Glomerular endothelial cell (primary cell): ENCODE results near the gene TIPIN. TPM values are rescaled to one million over a fixed set of nuclear protein-coding genes. Genes with fewer than 3 reads are reported as not detected.
A peak's percentile ranks its signal among the peaks of the same experiment; 100 is the strongest.
"Not testable (repeated sequence)": the region's sequence is repeated elsewhere in the genome, so short reads cannot be mapped to it uniquely, and the experiment has no call there.

ENCODE experiments used
- DNase-seq: peaks from one replicate; pipeline ENCODE4 v3.0.0-alpha.2; 2011; ENCODE audit warnings: low read depth, low spot score; ENCODE audit errors: extremely low read depth
- total RNA-seq: library from RNA; depleted of rRNA; stranded (reverse); fragments of >200 nt; gene quantifications from 2 replicates; pipeline ENCODE4 v1.2.3, GENCODE V29; 2015

Gene TIPIN
- total RNA-seq = 2.7 and 3.6 TPM in 2 replicates

GRCh38 chr15:66356359-66357236 lies at the start of gene TIPIN:
TSS of gene TIPIN (minus strand) at chr15:66356685. CDS start at chr15:66352947, 3,738 bp downstream.
- DNase-seq = peak; percentile 75

- peak; percentile 68 for DNase-seq
These were observed 49.1 kb upstream of the TIPIN start for GRCh38 chr15:66405615-66406014.

GRCh38 chr15:66405007-66405406 lies 48.5 kb upstream of the TIPIN start:
- no peak for DNase-seq

- DNase-seq = no peak
These were observed 48.0 kb upstream of the TIPIN start for GRCh38 chr15:66404532-66404931.

GRCh38 chr15:66404122-66404521 lies 47.6 kb upstream of the TIPIN start:
- DNase-seq = no peak

- DNase-seq = no peak
These were observed 46.8 kb upstream of the TIPIN start for GRCh38 chr15:66403323-66403722.

- DNase-seq = no peak
These were observed 46.3 kb upstream of the TIPIN start for GRCh38 chr15:66402761-66403284.

- no peak for DNase-seq
These were observed 44.9 kb upstream of the TIPIN start for GRCh38 chr15:66401130-66402021.

GRCh38 chr15:66400351-66400774 lies 43.9 kb upstream of the TIPIN start:
- no peak for DNase-seq

- no peak for DNase-seq
These were observed 42.8 kb upstream of the TIPIN start for GRCh38 chr15:66399276-66399675.

GRCh38 chr15:66394915-66395314 lies 38.4 kb upstream of the TIPIN start:
- no peak for DNase-seq

- no peak for DNase-seq
These were observed 38.0 kb upstream of the TIPIN start for GRCh38 chr15:66394472-66394871.

GRCh38 chr15:66393037-66393436 lies 36.6 kb upstream of the TIPIN start:
- not testable (repeated sequence) for DNase-seq

- DNase-seq = no peak
These were observed 34.2 kb upstream of the TIPIN start for GRCh38 chr15:66390678-66391077.

- no peak for DNase-seq
These were observed 33.4 kb upstream of the TIPIN start for GRCh38 chr15:66389859-66390381.

- DNase-seq = no peak
These were observed 32.8 kb upstream of the TIPIN start for GRCh38 chr15:66389098-66389858.

GRCh38 chr15:66388576-66388975 lies 32.1 kb upstream of the TIPIN start:
- DNase-seq = no peak

GRCh38 chr15:66388043-66388363 lies 31.5 kb upstream of the TIPIN start:
- no peak for DNase-seq

- no peak for DNase-seq
These were observed 30.9 kb upstream of the TIPIN start for GRCh38 chr15:66387163-66388042.
